ENCODE results near the gene SMIM7.
"Not testable (repeated sequence)": the region's sequence is repeated elsewhere in the genome, so short reads cannot be mapped to it uniquely, and the experiment has no call there.

Gene SMIM7

DNA sequence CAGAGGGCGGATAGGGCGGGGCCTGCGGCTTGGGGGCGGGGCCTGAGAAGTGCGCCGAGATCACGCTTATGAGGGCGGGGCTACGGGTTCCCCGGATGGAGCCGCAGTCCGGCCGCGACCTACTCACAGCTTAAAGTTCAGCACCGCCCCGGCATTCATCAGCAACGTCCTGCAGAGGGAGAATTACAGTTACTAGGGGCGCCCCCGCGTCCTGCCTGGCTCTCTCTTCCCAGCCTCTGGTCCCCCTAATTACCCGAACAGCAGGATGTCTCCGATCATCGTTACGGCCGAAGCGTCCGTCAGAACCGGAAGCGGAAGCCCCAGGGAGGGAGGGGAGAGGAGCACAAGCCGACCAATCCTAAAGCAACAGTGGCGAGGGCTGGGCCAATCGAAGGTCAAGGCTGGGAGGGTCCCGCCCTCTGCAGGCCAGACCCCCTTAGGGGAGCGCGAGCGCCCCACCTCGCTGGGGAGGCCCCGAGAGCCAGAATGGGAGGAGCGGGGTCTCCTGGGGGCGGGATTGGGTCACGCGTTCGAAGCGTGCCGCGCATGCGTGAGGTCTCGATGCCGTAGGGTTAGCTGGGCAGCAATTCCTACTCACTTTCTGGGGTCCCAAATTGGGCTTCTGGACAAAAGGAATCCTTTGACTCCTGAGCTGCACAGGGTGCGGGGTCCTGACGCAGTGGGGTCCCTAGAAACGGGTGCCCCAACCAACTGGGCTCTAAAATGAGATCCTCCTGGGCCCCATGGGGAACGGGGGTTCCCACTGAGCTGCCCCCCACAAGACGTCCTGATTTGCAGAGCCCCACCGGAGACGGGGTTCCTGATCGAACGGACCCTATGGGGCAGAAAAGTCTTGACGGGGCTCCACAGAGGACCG, at the start of gene SMIM7:
Gene SMIM7, minus strand, starts transcription at position 313 of the 877 bp plus-strand sequence. Its CDS starts 34 bp downstream, at position 279.
- Histone ChIP-seq H3K4me3 (peak within 1 kb of the TSS; percentile 81), H3K9me3 (no peaks in the 10 kb centered on the region), H3K4me1 (peaks cover 9% of the 10 kb centered on the region), H3K36me3 (replicated peaks) (peaks cover 33% of the 10 kb centered on the region), H3K27me3 (ENCODE audit: low read depth) (no peaks in the 10 kb centered on the region)
- in situ Hi-C loops (cut with MboI; ENCODE audit: low sequenced_read_pairs): no loop called here
- DNase-seq (ENCODE audit: low spot score in 2 of 2): peak; percentile 98 to 99

- no peak for DNase-seq (ENCODE audit: low spot score in 2 of 2)
- in situ Hi-C loops (cut with MboI; ENCODE audit: low sequenced_read_pairs): no loop called here
Measured at GRCh38 chr19:16703677-16704076, 43.7 kb upstream of the SMIM7 start.

DNA sequence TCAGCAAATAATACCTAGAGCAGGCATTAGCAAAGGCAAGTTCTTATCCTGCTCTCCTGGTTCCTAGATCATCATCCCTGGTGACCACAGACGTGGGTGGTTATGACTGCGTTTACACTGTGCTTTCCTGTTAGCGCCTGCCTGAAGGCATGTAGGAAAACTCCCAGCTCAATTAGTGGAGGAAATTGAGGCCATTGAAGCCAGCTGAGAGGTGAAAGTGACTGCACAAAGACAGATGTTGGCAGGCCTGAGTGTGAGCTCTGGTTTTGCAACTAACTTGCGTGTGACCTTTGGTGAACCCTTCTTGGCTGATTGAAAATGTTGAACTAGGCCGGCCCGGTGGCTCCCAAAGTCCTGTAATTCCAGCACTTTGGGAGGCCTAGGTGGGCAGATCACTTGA, 42.2 kb upstream of the SMIM7 start:
- Histone ChIP-seq H3K9me3 (no peaks in the 10 kb centered on the region), H3K27me3 (ENCODE audit: low read depth) (no peaks in the 10 kb centered on the region; the same call in 1 of the 2 replicates), H3K4me3 (no peak overlapping the region), H3K4me1 (no peaks in the 10 kb centered on the region), H3K36me3 (replicated peaks) (no peaks in the 10 kb centered on the region)
- in situ Hi-C loops (cut with MboI; ENCODE audit: low sequenced_read_pairs): no loop called here
- no peak for DNase-seq (ENCODE audit: low spot score in 2 of 2)

More at GRCh38 chr19:16703677-16704076, 43.7 kb upstream of the SMIM7 start:
- H3K9me3 ChIP-seq: no peaks in the 10 kb centered on the region
- no peaks in the 10 kb centered on the region for H3K4me1 ChIP-seq
- no peaks in the 10 kb centered on the region; the same call in 1 of the 2 replicates for H3K27me3 ChIP-seq (ENCODE audit: low read depth)
- H3K36me3 ChIP-seq (replicated peaks): no peaks in the 10 kb centered on the region
- no peak overlapping the region for H3K4me3 ChIP-seq

GRCh38 chr19:16698914-16699313, 39.0 kb upstream of the SMIM7 start:
- no peaks in the 10 kb centered on the region for H3K36me3 ChIP-seq (replicated peaks)
- in situ Hi-C loops (cut with MboI; ENCODE audit: low sequenced_read_pairs): no loop called here
- no peaks in the 10 kb centered on the region for H3K4me1 ChIP-seq
- no peaks in the 10 kb centered on the region; the same call in 1 of the 2 replicates for H3K27me3 ChIP-seq (ENCODE audit: low read depth)
- no peak overlapping the region for H3K4me3 ChIP-seq
- no peaks in the 10 kb centered on the region for H3K9me3 ChIP-seq
- DNase-seq (ENCODE audit: low spot score in 2 of 2): no peak

DNA sequence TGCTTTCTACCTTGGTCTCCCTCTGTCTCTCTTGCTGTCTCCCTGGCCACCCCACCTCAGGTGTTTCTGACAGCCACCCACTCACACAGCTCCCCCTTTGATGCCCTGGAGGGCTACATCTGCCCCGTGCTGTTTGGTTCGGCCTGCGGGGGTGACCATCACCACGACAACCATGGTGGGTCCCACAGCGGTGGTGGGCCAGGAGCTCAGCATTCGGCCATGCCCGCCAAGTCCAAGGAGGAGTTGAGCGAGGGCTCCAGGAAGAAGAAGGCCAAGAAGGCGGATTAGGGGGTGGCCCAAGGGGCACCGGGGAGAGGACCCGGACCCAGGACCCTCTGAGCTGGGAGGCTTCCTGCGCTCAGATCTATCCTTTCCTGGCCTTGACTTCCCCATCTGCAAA, 28.1 kb upstream of the SMIM7 start:
- H3K27me3 ChIP-seq (ENCODE audit: low read depth): no peaks in the 10 kb centered on the region
- in situ Hi-C loops (cut with MboI; ENCODE audit: low sequenced_read_pairs): no loop called here
- H3K36me3 ChIP-seq (replicated peaks): no peaks in the 10 kb centered on the region
- H3K4me1 ChIP-seq: no peaks in the 10 kb centered on the region
- H3K9me3 ChIP-seq: no peaks in the 10 kb centered on the region
- no peak for DNase-seq (ENCODE audit: low spot score in 2 of 2)
- no peak overlapping the region for H3K4me3 ChIP-seq

GRCh38 chr19:16684216-16684615, 24.3 kb upstream of the SMIM7 start:
- Histone ChIP-seq H3K27me3 (ENCODE audit: low read depth) (no peaks in the 10 kb centered on the region), H3K4me1 (no peaks in the 10 kb centered on the region), H3K4me3 (no peak overlapping the region), H3K36me3 (replicated peaks) (peaks cover 25% of the 10 kb centered on the region), H3K9me3 (no peaks in the 10 kb centered on the region)
- DNase-seq (ENCODE audit: low spot score in 2 of 2): no peak
- in situ Hi-C loops (cut with MboI; ENCODE audit: low sequenced_read_pairs): no loop called here

DNA sequence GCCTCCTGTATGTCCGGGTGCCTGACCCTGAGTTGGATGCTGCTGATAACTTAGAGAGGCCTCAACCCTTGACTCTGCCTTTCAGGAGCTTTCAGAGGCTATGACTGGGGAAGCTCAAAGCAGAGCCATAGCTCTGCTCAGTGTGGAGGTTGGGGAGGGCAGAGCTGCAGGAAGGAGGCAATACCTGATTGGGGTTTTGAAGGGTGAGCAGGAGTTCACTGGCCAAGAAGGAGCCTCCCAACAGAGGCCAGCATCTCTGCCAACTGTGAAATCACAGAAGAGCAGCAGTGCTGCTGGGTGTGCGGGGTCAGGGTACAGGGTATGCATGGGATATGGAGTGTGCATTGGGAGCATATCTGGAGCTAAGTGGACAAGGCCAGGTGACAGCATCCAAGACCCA, 22.6 kb upstream of the SMIM7 start:
- Histone ChIP-seq H3K27me3 (ENCODE audit: low read depth) (no peaks in the 10 kb centered on the region), H3K9me3 (no peaks in the 10 kb centered on the region), H3K4me3 (no peak overlapping the region), H3K36me3 (replicated peaks) (peaks cover 25% of the 10 kb centered on the region), H3K4me1 (no peaks in the 10 kb centered on the region)
- in situ Hi-C loops (cut with MboI; ENCODE audit: low sequenced_read_pairs): no loop called here
- no peak for DNase-seq (ENCODE audit: low spot score in 2 of 2)

- H3K4me3 ChIP-seq: no peak overlapping the region
- no peak for DNase-seq (ENCODE audit: low spot score in 2 of 2)
- no peaks in the 10 kb centered on the region for H3K9me3 ChIP-seq
- in situ Hi-C loops (cut with MboI; ENCODE audit: low sequenced_read_pairs): no loop called here
- no peaks in the 10 kb centered on the region for H3K27me3 ChIP-seq (ENCODE audit: low read depth)
- H3K4me1 ChIP-seq: no peaks in the 10 kb centered on the region
- peaks cover 25% of the 10 kb centered on the region for H3K36me3 ChIP-seq (replicated peaks)
Measured at GRCh38 chr19:16679811-16680210, 19.9 kb upstream of the SMIM7 start.

GRCh38 chr19:16678498-16678897, 18.6 kb upstream of the SMIM7 start:
- H3K4me3 ChIP-seq: no peak overlapping the region
- in situ Hi-C loops (cut with MboI; ENCODE audit: low sequenced_read_pairs): no loop called here
- H3K4me1 ChIP-seq: no peaks in the 10 kb centered on the region
- DNase-seq (ENCODE audit: low spot score in 2 of 2): no peak
- H3K9me3 ChIP-seq: no peaks in the 10 kb centered on the region
- H3K27me3 ChIP-seq (ENCODE audit: low read depth): no peaks in the 10 kb centered on the region
- peaks cover 25% of the 10 kb centered on the region for H3K36me3 ChIP-seq (replicated peaks)

- in situ Hi-C loops (cut with MboI; ENCODE audit: low sequenced_read_pairs): no loop called here
- Histone ChIP-seq H3K4me1 (no peaks in the 10 kb centered on the region), H3K4me3 (no peak overlapping the region), H3K9me3 (no peaks in the 10 kb centered on the region), H3K36me3 (replicated peaks) (peaks cover 22% of the 10 kb centered on the region), H3K27me3 (ENCODE audit: low read depth) (no peaks in the 10 kb centered on the region)
- no peak for DNase-seq (ENCODE audit: low spot score in 2 of 2)
Measured at GRCh38 chr19:16677055-16677454, 17.1 kb upstream of the SMIM7 start.

GRCh38 chr19:16676101-16676798, 16.3 kb upstream of the SMIM7 start:
- H3K27me3 ChIP-seq (ENCODE audit: low read depth): no peaks in the 10 kb centered on the region
- H3K9me3 ChIP-seq: no peaks in the 10 kb centered on the region
- no peak overlapping the region for H3K4me3 ChIP-seq
- in situ Hi-C loops (cut with MboI; ENCODE audit: low sequenced_read_pairs): no loop called here
- DNase-seq (ENCODE audit: low spot score in 2 of 2): no peak
- H3K36me3 ChIP-seq (replicated peaks): peaks cover 17% of the 10 kb centered on the region
- H3K4me1 ChIP-seq: no peaks in the 10 kb centered on the region

- H3K27me3 ChIP-seq (ENCODE audit: low read depth); H3K4me3 ChIP-seq; H3K9me3 ChIP-seq; DNase-seq (ENCODE audit: low spot score in 2 of 2); H3K4me1 ChIP-seq; H3K36me3 ChIP-seq (replicated peaks); in situ Hi-C loops (cut with MboI; ENCODE audit: low sequenced_read_pairs): not testable (repeated sequence)
Measured at GRCh38 chr19:16673839-16674238, 13.9 kb upstream of the SMIM7 start.

DNA sequence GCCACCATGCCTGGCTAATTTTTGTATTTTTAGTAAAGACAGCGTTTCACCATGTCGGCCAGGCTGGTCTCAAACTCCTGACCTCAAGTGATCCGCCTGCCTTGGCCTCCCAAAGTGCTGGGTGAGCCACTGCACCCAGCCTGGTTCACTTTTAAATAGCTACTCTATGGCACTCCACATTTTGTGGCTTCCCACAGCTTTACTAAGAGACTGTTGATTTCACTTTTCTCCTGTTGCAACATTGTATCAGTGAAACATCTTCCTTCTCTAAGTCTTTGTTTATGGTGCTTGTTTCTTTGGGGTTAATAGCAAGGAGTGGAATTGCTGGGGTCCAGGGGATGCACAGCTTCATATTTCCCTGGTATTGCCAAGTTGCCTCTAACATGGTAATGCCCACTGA, 13.3 kb upstream of the SMIM7 start:
- DNase-seq (ENCODE audit: low spot score in 2 of 2): no peak
- H3K27me3 ChIP-seq (ENCODE audit: low read depth): no peaks in the 10 kb centered on the region
- H3K4me3 ChIP-seq: no peak overlapping the region
- H3K4me1 ChIP-seq: no peaks in the 10 kb centered on the region
- H3K36me3 ChIP-seq (replicated peaks): no peaks in the 10 kb centered on the region; the same call in 1 of the 2 replicates
- in situ Hi-C loops (cut with MboI; ENCODE audit: low sequenced_read_pairs): no loop called here
- H3K9me3 ChIP-seq: no peaks in the 10 kb centered on the region

DNA sequence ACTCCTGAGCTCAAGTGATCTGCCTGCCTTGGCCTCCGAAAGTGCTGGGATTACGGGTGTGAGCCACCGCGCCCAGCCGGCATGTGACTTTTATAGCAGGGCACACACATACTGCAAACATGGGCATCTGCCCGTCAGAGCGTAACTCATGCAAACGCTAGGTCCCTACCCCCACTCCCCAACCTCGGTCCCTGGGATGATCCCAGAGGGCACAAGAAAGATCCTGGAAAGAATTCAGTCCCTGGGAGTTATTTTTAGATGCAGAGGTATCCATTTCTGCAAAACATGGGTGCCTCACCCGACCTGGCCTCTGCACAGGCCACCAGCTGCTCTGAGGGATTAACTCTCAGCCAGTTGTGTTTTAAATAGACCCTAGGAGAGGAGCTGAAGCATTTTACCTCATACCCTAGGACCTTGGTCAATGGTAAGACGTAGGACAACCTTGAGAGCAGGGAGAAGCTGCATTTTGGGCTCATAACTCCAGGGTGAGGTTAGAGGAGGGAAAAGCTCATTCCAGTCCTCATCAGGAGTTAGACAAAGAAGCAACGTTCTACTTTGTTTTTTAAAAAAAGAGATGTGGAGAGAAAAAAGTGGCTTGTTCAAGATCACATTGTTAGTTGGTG, 11.8 kb upstream of the SMIM7 start:
- Histone ChIP-seq H3K36me3 (replicated peaks) (no peaks in the 10 kb centered on the region; the same call in 1 of the 2 replicates), H3K4me3 (no peak overlapping the region), H3K27me3 (ENCODE audit: low read depth) (no peaks in the 10 kb centered on the region), H3K9me3 (no peaks in the 10 kb centered on the region), H3K4me1 (no peaks in the 10 kb centered on the region)
- in situ Hi-C loops (cut with MboI; ENCODE audit: low sequenced_read_pairs): no loop called here
- no peak for DNase-seq (ENCODE audit: low spot score in 2 of 2)
